ENCODE results near the gene NDUFA13.

The NDUFA13 gene

GRCh38 chr19:19534556-19535265, 18.7 kb downstream of the NDUFA13 start:
- no peak for DNase-seq

- no peak for DNase-seq
Observed at GRCh38 chr19:19535311-19536191, 19.5 kb downstream of the NDUFA13 start.

GRCh38 chr19:19537075-19538048, 21.3 kb downstream of the NDUFA13 start:
- no peak for DNase-seq

- no peak for DNase-seq
Observed at GRCh38 chr19:19538061-19538784, 22.2 kb downstream of the NDUFA13 start, which contains the start of gene CILP2. TSS of gene CILP2 (plus strand) at chr19:19538265. CDS start at chr19:19538350, 85 bp downstream.

- DNase-seq, result no peak
Observed at GRCh38 chr19:19538785-19539166, 22.8 kb downstream of the NDUFA13 start.

- no peak for DNase-seq
Observed at GRCh38 chr19:19539698-19540063, 23.7 kb downstream of the NDUFA13 start.

GRCh38 chr19:19540064-19540714, 24.2 kb downstream of the NDUFA13 start:
- DNase-seq, result peak in 3 of 4 experiments; percentile 21 to 48 (median 21)

GRCh38 chr19:19540715-19541515, 24.9 kb downstream of the NDUFA13 start:
- peak; percentile 45 to 60 (median 56) for DNase-seq

GRCh38 chr19:19541616-19542015, 25.6 kb downstream of the NDUFA13 start:
- DNase-seq, result no peak

GRCh38 chr19:19542507-19542906, 26.5 kb downstream of the NDUFA13 start:
- DNase-seq, result no peak

GRCh38 chr19:19543101-19543500, 27.1 kb downstream of the NDUFA13 start:
- no peak for DNase-seq

- DNase-seq, result no peak
Observed at GRCh38 chr19:19543640-19544039, 27.6 kb downstream of the NDUFA13 start.

- DNase-seq, result no peak
Observed at GRCh38 chr19:19544257-19544953, 28.4 kb downstream of the NDUFA13 start.

- no peak for DNase-seq
Observed at GRCh38 chr19:19544954-19545591, 29.0 kb downstream of the NDUFA13 start.

GRCh38 chr19:19545707-19546106, 29.7 kb downstream of the NDUFA13 start:
- DNase-seq, result no peak

- no peak for DNase-seq
Observed at GRCh38 chr19:19546751-19547162, 30.7 kb downstream of the NDUFA13 start.

- no peak for DNase-seq
Observed at GRCh38 chr19:19547674-19548336, 31.8 kb downstream of the NDUFA13 start.

- no peak for DNase-seq
Observed at GRCh38 chr19:19548915-19549759, 33.1 kb downstream of the NDUFA13 start.

Measured in activated CD4-positive, CD25-positive, alpha-beta regulatory T cell (primary cell).